ENCODE data around the gene C8A.

C8A gene

DNA sequence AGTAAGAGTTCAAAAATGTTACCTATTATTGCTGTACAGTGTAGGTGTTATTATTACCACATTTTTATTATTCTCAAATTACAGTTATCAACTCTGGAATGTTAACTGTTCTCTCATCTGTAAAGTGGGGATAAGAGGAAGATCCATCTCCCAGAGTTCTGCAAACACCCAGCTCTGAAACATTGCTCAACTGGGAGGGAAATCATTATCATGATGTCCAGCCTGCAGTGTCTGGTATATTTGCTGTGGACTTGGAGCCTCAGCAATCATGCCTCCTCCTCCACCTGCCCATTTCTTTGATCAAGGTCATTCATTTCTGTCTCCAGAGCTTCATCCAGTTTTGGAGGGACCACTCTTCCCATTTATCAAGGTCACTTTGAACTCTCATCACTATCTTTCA is 39.4 kb downstream of the C8A start:
- DNase-seq (ENCODE audit: low spot score) = no peak

DNA sequence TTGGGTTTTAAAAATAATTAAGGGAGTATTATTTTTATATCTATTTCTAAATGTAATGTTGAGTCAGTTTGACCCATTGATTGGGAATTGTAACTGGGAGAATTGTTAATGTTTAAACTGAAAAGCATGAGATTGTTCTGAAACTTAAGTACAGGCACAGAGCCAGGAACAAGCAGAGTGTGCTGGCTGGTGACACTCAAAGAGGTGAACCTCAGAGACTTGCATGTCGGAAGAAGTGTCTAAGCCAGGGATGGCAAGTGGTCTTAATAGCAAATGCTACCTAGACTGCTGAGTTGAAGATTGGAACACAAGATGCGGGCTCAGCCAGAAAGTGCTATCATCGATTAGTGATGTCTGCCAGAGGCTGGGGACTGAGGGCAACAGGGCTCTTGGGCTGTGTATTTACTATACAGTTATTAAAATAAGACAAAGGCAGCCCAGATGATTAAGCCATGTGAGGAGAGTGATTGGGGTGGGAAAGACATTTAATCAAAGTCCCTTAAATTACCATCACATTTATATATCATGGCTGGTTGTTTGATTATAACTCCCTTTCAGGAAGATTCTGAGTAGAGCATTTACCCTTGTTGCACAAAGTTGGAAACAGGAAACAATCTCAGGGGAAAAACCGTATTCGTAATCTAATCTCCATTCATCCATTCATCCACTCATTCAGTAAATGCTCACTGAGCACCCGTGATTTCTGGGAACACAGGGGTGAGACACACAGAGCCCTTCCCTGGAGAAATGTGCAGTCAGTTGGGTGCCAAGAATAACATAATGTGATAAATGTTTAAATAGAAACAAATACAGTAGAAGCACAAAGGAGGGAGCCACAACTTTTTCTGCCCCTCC is 42.8 kb downstream of the C8A start:
- DNase-seq (ENCODE audit: low spot score) = no peak

DNA sequence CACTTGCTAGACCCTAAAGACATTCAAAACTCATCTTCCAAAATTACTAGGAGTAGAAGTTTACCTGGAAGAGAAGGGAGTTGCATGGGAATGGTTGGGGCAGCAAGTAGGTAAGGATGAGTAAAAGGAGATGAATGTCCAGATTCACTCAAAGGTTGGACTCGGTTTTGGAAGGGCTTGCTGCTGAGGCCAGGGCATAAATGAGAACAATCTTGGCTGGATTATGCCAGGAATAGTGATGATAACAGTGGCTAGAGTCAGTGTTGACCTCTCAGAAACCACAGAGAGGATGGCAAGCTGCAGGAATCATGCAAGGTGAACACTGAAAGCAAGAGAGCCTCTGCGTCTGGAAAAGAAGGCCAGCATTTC is 43.4 kb downstream of the C8A start:
- DNase-seq (ENCODE audit: low spot score) = no peak

DNA sequence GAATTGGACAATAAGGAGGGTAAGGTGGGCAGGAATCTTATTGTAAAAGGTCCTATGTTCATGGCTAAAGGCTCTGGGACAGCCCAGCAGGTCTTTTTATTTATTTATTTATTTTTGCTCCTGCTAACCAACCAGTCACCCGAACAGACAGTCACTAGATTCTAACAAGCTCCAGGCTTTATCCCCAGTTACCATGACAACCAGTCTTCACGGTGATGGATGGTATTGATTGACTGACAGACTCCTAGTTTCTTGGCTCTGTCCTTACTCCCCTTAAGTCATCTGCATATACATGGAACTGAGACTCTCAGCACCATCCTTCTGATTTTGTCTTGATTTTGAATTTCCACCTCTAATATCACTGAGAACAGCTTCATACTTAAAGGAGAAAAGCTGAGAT is 44.3 kb downstream of the C8A start:
- no peak for DNase-seq (ENCODE audit: low spot score)

DNA sequence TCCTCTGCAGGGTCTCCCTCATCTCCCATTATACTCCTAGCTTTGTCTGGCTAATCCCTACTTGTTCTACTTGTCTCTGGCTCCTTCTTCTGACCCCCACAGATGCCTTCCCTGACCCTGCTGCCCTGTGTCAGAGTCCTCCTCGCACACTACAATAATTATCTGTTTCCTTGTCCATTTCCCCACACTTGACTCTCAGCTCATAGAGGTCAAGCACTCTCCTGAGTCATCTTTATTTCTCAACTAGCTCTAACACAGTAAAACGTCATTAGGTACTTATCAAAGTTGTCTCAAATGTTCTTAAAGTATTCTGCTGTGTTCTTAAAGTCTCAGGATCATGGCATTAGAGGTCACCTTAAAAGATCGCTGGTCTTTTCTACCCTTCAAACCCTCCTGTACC is 47.1 kb downstream of the C8A start:
- DNase-seq (ENCODE audit: low spot score) = no peak

DNA sequence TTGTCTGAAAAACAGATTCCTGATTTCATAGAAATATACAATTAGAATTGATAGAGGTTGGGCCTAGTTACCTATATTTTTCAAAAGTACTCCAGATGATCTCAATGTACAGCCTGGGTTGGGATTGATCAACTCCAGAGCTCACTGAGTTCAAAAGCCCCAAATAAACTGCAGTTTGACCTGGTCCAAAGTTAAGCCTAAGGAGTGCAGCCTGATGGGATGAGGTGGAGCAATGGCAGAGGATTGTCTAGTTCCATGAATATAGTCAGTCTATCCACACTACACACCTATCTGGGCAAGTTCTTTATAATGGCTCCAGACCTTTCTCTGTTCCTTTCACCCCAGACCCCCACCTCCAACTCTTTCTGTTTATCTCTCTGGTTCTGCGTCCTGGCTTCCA is 49.2 kb downstream of the C8A start:
- DNase-seq (ENCODE audit: low spot score) = no peak

DNA sequence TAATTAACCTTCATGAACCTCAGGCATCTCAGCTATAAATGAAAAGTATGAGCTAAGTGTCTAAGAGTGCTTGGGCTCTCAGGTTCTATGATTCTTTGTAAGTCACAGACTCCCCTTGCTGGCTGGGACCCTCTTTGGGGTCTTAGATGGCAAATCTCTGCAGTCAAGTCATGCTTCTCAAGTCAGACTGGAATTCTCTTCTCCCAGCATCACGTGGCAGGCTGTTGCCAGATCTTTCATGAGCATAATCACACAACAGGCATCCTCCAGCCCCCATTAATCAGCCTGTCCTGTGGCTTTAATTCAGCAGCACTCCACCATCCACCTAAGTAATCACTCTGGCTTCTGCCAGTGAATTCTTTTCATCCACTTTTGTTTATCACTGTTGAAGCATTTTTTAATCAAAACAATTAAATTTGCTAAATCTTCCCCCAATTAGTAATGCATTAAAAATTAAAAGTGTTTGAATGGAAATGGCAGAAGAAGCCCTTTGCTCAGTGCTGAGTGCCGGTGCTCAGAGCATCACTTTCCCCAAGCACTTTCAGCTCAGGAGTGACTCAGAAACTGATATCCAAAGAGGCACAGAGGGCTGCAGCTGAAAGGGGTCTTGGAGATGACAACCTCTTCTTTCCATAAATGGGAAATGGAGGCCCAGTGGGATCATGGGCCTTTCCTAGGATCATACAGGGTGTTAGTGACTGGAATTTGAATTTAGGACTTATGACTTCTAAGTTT is 50.2 kb downstream of the C8A start:
- DNase-seq (ENCODE audit: low spot score) = no peak

DNA sequence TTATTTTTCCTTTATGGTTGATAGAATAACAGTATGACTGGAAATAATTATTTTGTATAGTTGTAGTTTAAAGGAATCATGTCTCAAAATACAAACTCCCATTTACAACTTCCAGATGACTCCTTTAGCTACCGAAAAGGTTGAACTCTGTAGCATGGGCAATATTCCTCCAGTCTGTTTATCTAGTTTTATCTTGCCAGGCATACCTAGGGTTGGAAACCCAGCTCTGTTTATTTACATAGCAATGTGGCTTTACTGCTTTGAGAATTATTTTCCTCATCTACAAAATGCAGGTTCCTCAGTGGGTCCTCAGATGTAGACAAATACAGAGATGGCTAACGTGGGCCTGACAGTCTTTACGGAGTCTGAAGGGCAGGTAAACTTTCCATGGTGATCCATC is 51.1 kb downstream of the C8A start:
- no peak for DNase-seq (ENCODE audit: low spot score)

DNA sequence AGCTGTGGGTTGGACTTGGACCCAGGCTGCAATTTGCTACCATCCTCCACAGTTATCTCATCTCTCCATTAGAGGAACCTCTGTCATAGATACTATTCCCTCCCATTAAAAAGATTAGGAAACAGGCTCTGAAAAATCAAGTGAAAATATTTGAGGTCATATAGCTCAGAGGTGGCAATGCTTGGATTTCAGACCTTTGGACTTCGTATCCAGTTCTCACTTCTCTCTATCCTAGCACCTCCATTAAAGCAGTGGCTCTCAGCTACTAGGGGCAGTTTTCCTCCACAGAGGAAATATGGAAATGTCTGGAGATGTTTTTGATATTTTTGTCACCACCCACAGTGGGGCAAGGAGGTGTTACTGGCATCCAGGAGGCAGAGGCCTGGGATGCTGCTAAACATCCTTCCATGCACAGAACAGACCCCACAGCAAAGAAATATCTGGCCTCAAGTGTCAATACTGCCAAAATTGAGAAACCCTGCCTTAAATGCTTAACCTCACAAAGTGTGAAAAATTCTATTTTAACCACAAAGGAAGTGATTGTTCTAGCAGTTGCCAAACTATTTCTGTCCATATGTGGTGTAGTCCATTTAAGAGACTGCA is 54.1 kb downstream of the C8A start:
- no peak for DNase-seq (ENCODE audit: low spot score)

DNA sequence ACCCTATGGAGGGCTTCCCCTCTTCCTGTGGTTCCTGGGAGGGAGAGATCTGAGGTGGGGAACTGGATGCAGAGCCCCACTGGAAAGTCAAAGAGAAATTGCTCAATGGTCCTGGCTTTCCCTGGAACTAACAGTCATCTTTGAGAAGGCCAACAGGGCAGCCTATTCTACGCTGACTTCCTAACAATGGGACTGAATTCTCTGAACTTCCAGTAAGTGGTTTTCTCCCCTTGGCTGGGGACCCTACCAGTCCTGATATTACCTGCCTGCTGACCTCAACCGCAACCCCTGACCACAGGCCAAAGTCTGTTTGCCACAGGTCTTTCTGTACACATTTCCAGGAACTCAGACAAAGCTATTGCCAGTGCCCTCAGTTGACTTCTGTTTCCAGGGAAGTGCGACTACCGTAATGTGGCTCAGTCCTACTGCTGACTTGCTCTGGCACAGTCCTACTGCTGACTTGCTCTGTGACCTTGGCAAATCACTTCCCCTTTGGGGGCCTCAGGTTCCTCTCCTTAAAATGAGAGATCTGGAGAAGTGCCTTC is 55.9 kb downstream of the C8A start:
- DNase-seq (ENCODE audit: low spot score) = no peak

DNA sequence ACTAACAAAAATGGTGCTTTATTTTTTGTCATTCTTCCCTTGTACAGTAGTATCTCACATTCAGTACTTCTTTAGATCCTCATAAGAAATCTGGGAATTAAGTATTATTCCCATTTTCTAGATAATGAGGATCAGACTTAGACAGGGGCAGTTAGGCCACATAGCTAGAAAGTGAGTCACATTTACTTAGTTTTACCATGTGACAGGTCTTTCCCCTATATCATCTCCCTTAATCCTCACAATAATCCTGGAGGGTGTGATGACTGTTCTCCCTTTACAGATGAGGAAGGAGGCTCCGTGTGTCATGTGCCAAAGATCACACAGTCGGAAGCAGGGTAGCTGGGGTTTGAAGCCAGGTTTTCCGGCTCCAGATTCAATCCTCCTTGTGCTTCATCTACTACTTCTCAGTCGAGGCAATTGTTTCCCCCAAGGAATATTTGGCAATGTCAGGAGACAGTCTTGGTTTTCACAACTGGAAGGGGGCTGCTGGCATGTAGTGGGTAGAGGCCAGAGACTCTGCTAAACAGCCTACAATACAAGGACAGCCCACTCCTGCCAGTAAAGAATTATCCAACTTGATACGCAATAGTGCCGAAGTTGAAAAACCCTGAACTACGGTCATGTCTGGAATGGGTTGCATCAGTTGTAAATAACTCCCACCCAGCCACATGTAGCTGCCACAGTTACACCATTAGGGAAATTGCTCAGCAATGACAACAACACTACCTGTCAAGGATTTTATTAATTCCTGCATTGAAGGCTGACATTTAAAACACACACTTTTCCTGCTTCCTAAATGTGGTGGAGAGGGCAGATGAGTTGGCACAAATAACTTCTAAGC is 56.7 kb downstream of the C8A start:
- no peak for DNase-seq (ENCODE audit: low spot score)

DNA sequence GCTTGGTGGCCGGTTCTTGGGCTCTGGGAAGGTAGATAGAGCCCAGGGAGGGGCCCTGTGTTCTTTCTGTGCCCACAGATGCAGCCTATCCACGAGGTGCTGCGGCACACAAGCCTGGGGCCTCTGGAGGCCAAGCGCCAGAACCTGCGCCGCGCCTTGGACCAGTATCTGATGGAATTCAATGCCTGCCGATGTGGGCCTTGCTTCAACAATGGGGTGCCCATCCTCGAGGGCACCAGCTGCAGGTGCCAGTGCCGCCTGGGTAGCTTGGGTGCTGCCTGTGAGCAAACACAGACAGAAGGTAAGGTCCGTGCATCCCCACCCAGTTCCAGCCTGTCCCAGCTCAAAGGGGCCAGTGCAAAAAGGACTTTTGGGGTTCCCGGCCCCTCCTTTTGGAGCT is 57.7 kb downstream of the C8A start:
- no peak for DNase-seq (ENCODE audit: low spot score)

DNA sequence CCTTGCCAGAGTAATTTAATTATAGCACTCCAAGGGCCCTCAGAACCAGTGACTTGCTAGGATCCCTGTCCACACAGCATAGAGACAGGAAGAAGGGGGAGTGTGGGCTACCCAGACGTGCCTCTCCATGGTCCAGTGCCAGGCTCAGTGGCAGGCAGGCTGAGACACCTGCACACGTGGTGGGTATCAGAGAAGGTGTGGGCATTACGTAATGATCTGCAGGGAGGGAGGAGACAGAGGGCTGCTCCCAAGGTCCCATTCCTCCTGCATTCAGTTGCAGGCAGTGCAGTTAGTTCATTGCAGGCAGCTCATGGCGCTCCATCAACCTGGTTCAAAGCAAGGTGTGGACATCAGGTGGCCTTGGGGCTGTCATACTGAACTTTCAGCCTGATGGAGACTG is 61.4 kb downstream of the C8A start:
- DNase-seq (ENCODE audit: low spot score) = no peak

DNA sequence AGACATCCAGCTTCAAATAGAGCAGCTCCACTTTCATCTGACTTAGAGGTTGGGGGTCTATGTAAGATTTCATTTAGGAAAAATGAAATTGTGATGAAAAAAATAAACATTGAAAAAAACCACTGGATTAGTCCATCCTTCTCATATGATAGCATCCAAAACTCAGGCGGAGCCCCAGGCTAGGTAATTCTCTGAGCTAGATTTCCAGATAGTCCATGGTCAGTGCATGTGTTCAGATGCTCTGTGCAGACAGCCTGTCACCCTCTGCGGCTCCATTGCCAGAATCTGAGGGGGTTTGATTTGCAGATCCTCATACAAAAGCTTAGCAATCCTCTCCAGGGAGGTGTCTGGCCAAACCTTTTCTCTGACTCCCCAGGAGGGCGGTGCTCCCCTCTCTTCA is 62.0 kb downstream of the C8A start:
- DNase-seq (ENCODE audit: low spot score) = no peak

DNA sequence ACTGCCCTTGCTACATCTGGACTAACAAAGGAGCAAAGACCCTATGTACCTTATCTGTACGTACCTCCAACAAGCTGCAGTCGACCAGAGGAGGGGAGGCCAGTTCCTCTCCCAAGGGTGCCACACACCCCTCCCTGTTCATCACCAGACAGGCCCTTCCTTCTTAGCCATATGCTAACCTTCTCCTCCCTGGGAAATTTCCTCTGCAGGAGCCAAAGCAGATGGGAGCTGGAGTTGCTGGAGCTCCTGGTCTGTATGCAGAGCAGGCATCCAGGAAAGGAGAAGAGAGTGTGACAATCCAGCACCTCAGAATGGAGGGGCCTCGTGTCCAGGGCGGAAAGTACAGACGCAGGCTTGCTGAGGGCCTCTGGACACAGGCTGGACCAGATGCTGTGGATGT is 62.8 kb downstream of the C8A start:
- DNase-seq (ENCODE audit: low spot score) = no peak

DNA sequence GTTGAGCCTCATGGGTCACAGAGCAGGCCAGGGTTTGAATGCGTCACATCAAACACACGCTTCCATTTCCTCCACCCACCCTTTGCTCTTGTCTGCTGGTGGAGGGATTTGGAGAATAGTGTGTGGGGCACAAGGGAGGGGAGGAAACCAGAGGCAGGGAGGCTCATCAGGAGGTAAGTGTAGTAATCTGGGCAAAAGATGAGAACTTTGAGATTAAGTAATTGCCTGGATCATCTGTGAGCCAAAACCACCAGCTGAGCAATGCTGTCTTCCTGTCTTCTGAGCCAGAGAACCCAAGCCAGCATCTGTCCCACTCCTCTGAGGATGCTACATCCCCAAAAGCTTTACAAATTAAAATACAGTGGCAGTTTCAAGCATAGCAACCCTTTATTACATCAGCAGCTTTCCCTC is 66.0 kb downstream of the C8A start:
- no peak for DNase-seq (ENCODE audit: low spot score)

DNA sequence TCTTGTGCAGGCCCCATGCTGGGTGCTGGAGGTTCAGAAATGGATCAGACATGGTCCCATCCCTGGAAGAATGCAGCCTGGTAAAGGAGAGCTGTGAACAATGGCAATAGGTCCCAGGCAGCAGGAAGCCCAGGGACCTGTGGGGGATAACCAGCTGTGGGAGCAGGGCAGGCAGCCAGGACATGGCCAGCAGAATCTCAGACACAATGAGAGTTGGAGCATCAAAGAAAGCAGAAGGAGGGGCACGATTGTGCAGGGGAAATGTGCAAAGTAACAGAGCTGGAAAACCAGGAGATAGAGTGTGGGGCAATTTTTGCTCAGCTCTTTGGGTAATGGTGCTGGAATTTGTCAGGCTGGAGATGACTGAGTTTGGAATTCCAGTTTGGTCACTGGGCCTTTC is 66.9 kb downstream of the C8A start:
- no peak for DNase-seq (ENCODE audit: low spot score)

DNA sequence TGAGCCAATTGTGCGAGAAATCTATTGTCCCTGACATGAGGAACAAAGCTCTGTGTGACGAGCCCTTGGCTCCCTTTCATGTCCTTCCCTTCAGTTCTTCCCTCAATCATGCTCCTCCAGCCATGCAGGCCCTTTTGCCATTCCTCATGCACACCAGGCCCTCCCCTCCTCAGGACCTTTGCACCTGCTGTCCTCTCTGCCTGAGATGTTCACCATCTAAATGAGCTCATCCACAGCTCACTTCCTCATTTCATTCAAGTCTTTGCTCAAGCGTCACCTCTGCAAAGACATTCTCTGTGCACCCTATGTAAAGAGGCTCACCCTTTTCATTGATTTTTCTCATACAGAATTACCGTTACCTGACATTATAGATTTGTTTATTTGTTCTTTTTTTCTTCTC is 67.5 kb downstream of the C8A start:
- DNase-seq (ENCODE audit: low spot score) = no peak

DNA sequence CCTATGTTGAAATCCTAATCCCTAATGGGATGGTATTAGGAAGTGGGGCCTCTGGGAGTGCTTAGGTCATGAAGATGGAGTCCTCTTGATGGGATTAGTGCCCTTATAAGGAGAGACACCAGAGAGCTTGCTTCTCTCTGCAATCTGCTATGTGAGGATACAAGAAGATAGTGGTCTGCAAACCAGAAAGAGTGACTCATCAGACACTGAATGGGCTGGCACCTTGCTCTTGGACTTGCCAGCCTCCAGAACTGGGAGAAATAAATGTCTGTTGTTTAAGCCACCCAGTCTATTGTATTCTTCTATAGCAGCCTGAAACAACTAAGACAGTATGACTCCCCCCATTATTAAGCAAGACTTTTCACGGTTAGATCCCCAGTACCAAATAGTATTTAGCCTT is 67.9 kb downstream of the C8A start:
- DNase-seq (ENCODE audit: low spot score) = no peak

DNA sequence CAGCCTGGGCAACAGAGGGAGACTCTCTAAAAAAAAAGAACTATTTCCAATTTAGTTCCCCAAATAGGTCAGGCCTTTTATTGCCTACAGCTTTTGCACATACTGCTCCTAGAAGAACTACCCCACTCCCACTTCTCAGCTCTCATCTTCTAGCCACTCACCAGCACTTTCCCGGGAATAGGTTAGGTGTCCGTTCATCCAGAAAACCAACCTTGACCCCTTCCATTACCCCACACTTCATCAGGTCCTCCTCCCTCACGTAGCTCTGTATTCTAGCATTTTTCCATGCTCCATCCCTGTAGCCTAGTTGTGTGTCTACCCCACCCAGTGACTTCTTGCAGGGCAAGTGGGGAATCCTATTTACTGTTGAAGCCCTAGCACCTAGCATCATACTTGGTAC is 68.6 kb downstream of the C8A start:
- DNase-seq (ENCODE audit: low spot score) = no peak

DNA sequence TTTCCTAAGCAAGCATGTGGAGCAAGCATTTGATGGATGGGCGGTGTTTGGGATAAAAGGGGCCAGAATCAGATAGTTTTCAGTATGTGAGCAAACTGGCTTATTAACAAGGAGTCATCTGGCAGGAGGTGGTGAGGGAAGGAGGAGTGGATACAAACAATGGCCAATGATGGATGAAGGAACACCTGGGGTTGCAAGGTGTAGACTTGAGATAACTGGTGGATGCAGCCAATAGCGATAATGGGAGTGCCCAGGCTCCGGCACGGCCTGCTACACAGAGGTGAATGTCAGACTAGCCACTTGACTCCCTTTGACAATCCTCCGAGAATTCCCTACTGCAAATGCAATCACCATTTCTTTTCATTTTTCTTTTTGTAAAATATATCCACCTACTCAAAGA is 69.5 kb downstream of the C8A start:
- no peak for DNase-seq (ENCODE audit: low spot score)

DNA sequence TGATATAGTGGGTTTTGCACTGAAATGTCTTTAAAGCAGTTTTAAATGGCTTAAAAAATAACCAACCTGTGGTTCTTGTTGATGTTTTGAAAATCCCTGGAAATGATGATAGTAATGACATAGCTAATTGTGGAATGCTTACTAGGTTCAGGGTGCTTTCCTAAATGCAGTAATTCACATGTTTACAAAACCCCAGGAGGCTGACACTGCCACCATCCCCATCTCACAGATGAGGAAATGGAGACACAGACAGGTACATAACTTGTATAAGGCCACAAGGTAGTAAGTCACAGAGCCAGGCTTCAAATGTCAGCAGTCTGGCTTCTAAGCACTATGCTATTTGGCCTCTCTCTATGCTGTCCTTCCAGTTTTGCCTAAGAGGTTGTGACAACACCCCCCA is 70.6 kb downstream of the C8A start:
- DNase-seq (ENCODE audit: low spot score) = no peak
